Measurements from ENCODE around the gene NKD2.

- TF ChIP-seq CTCF (IDR thresholded peaks at IDR 0.05; ENCODE audit: low read length) (no peak), EZH2 (IDR thresholded peaks at IDR 0.05; ENCODE audit: borderline replicate concordance, low read length) (no peak)
Measured at GRCh38 chr5:981456-981855, 27.1 kb upstream of the NKD2 start.

All from OCI-LY1 (cell line).